GM21723 (cell line): ENCODE data around the gene PIGS.
A peak's percentile ranks its signal among the peaks of the same experiment; 100 is the strongest.
"Not testable (repeated sequence)": the region's sequence is repeated elsewhere in the genome, so short reads cannot be mapped to it uniquely, and the experiment has no call there.

Source experiments
- ATAC-seq: cut with Tn5 transposase; IDR thresholded peaks from one replicate; pipeline ENCODE4 v1.9.1; 2021; ENCODE audit warnings: mild to moderate bottlenecking, moderate library complexity; ENCODE audit not compliant: unreplicated experiment

PIGS gene

DNA sequence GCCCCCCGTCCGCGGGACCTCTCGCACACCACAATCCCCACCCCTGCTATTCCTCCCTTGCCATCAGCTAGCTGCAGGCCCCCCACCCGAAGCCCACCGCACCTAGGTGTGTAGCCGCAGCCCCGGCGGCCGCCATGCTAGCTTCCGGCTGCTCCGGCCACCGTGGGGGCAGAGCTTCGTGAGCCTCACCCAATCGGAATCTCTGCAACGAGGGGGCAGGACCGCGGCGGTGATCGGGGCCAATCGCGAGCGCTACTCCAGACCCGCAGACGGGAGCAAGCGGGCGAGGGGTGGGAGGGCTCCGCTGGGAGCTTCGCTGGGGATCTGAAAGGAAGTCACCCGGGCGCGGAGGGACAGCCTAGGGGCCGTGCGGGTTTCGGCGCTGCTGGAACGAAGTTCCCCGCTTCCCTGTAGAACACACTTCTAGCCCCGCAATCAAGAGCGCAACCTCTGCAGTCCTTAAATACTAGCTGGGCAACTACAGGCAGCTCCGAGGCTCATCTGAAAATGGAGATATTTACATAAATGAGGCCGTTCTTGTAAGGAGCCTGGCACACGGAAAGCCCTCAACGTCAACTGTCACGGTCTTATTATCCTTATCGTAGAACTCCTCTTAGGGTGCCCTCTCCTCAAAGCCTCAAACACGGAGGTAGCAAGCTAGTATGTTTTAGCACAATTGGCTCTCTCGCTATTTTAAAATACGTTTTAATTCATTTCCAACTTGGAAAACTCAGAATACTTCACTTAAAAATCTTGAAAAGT, at the start of gene PIGS:
TSS of gene PIGS (minus strand) at position 164 of the 762 bp plus-strand sequence. CDS start at position 136, 28 bp downstream.
- peak; percentile 83 for ATAC-seq

DNA sequence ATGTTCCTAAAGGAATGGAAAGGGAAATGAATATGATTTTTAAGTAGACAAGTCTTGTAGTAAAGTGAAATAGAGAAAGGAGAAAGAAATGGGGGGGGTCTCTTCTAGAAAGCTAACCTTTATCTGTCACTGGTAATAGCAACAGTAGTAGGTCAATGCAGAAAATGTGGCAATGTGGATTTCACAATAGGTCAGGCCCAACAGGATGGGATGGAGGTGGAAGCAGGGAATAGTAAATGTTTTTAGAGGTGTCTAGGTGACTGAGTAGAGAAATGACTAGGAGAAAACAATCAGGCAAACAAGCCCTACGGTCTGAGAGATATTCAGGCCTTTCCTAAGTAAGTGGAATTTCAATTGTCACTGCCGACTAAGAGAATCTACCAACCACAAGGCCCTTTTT, 48.7 kb upstream of the PIGS start:
- no peak for ATAC-seq

DNA sequence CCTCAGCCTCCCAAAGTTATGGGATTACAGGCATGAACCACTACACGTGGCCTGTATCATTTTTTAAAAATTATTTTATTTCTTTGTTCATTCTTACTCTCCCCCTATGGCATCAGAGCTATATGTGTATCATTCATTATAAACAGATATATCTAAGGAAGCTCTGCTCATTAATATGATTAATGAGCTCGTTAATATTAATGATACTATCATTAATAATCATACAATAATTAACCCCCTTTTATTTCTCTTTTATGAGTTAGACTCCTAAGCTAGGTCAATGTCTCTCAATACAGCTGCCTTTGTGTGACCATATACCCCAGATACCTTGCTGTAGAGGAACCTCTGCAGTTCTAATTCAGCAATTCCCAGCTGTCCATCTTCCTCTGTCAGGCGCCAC, 47.1 kb upstream of the PIGS start:
- no peak for ATAC-seq

GRCh38 chr17:28616281-28616680, 45.0 kb upstream of the PIGS start:
- ATAC-seq, result no peak

DNA sequence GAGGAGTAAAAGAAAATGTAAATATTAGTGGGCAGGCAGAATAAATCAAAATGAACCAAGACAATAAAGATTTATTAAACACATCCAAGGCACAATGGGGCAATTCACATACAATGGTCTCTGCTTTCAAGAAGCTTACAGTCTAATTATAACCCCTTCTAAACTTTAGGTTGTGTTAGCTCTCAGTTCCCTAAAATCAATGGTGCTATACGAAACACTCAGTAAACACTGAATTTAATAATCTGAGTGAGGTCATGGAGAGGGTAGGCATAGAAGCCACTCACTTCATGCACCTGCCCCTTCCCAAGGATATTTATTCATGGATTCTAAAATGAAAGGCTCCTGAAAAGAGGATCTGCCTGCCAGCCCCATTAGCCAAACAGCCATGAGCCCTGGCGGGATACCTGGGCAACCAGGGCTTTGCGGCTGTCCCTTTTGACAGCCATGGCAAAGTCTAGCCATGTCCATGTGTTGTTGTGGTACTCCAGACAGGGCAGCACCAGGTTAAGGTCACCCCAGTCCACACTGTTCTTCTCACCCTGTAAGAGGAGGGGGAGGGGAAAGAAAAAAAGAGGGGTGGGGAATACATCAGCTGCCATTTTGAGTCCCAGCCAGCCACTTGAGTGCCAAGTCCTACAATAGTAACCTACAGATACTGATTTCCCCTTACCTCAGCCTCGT, 44.1 kb upstream of the PIGS start:
- no peak for ATAC-seq

DNA sequence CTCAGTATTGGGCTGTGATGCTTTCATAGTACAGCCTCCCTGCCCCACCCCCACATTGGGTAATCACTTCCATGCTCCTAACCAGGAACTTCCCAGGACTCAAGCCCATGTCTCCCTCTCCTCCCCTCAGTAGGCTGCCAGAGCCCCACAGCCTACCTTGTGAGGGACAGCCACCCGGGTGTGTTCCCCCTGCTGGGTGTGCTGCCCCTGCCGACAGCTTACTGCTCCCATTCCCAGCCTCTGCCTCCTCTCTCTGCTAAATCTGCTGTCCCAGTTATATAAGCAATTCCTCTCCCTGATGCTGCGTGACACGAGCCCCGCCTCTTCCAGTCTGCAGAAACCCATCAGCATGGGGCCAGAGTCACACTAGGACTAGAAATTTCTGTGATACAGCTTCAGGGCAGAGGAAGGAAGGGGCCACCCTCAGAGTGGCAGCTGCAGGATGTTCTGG, 42.6 kb upstream of the PIGS start, which contains the start of gene RSKR:
TSS of gene RSKR (minus strand) at position 255 of the 451 bp plus-strand sequence. CDS start at position 231, 24 bp downstream.
- no peak for ATAC-seq

GRCh38 chr17:28612936-28613872, 41.9 kb upstream of the PIGS start:
- no peak for ATAC-seq

GRCh38 chr17:28612531-28612930, 41.2 kb upstream of the PIGS start:
- no peak for ATAC-seq

- ATAC-seq, result no peak
Measured at GRCh38 chr17:28610376-28610775, 39.1 kb upstream of the PIGS start.

GRCh38 chr17:28604031-28604430, 32.7 kb upstream of the PIGS start:
- not testable (repeated sequence) for ATAC-seq

- peak; percentile 46 for ATAC-seq
Measured at GRCh38 chr17:28599311-28600184, 28.2 kb upstream of the PIGS start.

DNA sequence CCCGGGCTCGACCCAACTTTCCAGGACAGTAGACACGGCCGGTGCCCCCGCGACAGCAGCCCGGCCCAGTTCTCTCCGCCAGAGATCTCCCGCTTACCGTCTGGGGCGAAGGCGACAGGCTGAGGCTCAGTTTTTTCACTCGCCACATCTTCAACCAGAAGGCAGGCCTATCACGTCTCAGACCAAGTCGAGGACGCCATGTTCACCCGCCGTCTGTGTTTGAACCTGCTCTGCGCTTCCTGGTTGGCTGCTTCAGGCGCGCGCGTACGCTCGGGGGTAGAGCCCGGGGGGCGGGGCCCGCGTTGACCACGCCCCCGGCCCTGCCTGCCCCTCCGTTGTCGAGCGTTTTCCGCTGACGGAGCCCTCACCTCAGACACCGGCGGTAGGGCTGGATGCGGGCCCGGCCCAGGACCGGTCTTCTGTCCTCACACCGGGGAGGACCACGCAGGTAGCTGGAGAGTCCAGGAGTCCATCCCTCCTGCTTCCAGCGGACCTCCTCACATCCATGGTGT, 27.5 kb upstream of the PIGS start, which contains the start of gene SPAG5:
TSS of gene SPAG5 (minus strand) at position 227 of the 512 bp plus-strand sequence. CDS start at position 148, 79 bp downstream.
- peak; percentile 82 for ATAC-seq

DNA sequence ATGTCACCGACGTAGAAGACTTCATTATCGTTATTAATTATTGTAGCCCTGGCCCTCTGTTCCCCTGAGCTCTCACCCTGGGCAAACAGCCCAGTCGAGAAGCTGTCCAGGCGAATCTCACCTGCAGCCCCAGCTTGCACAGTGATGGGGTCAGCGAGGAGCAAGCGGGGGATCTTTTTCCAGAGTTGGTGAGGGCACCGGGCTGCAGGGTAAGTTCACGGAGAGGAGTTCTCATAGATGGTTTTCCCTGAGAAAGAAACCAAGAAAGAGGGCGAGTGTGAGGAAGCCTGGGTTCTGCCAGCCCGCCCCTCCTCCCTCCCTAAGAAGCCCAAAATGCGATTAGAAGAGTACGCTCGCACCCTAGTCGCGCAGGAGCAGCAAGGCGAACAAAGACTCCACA, 27.1 kb upstream of the PIGS start:
- peak; percentile 19 for ATAC-seq

GRCh38 chr17:28597606-28598383, 26.5 kb upstream of the PIGS start:
- no peak for ATAC-seq

- ATAC-seq, result no peak
Measured at GRCh38 chr17:28592260-28592659, 20.9 kb upstream of the PIGS start.

- no peak for ATAC-seq
Measured at GRCh38 chr17:28585851-28586250, 14.5 kb upstream of the PIGS start.

DNA sequence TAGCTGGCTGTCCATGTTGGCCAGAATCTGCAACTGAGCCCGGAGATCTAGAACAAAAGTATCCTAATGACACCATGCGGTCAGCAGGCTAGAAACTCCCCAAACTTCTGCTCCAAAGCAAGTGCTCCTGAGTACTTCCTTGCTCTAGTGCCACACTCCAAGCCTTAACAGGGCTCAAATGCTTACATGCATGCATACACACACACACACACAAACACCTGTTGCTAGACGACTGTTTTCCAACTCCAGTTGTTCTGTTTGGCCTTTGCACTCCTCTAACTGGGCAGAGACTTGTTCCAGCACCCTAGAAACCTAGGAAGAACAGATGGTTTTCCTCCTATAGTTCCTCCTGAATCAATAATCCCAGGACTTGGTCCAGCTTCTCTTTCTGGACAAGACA, 13.1 kb upstream of the PIGS start:
- no peak for ATAC-seq

- ATAC-seq, result no peak
Measured at GRCh38 chr17:28582513-28582912, 11.2 kb upstream of the PIGS start.

DNA sequence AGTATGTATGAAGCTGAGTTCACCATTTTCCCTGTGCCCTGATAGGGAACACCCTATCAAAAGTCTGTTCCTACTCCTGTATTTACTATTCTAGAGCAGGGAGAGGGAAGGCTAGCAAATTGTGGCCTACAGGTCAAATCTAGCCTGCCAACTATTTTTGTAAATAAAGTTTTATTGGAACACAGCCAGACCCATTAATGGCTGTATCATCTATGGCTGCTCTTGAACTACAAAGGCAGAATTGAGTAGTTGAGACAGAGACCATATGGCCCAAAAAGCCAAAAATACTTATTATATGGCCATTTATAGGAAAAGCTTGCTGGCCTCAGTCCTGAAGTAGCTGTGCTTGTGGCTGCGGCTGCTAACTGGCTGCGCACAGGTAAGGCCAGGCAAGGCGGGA, 9.6 kb upstream of the PIGS start:
- ATAC-seq, result no peak
